ENCODE measurements around the gene DIAPH2.

DIAPH2 gene

DNA sequence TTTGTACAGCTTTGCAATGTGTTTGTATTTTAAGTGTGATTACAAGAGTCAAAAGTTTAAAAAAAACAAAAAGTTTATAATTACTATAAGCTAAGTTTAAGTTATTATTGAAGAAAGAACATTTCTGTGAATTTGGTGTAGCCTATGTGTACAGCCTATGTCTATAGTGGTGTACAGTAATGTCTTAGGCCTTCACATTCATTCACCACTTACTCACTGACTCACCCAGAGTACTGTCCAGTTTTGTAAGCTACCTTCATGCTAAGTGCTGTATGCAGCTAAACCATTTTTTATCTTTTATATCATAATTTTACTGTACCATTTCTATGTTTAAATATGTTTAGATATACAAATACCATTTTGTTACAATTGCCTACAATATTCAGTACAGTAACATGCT is 381.3 kb downstream of the DIAPH2 start:
- ATAC-seq: no peak

DNA sequence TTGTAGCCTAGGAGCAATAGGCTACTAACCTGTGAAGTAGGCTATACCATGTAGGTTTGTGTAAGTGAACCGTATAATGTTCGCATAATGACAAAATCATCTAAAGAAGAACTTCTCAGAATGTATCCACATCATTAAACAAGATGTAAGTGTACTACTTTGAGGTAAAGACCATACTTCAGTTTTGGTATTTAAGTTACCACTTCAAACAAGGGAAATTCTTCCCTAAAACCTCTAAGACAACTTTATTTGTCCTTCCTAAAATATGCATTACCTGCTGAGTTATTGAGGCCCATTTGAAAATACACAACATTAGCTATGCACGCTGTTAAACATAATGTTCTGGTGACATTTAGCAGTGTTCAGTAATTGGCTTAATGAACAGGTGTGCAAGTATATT is 381.7 kb downstream of the DIAPH2 start:
- ATAC-seq: no peak

DNA sequence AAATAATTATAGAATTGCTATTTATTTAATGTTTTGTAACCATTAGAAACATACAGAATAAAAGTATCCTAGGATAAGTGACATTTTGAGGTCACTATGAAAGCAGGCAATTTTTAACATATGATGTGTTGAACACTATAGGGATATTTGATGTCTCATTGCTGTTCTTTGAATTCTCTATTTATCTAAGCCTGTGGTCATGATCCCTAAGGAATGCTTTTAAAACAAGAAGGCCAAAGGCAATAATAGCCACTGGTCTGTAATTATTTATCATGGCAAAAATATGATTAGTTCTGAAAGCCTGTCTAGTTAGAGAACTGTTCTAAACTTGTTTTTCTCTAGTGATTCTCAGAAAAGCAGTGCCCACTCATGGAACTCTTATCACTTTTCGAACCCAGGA is 385.7 kb downstream of the DIAPH2 start:
- ATAC-seq: no peak

DNA sequence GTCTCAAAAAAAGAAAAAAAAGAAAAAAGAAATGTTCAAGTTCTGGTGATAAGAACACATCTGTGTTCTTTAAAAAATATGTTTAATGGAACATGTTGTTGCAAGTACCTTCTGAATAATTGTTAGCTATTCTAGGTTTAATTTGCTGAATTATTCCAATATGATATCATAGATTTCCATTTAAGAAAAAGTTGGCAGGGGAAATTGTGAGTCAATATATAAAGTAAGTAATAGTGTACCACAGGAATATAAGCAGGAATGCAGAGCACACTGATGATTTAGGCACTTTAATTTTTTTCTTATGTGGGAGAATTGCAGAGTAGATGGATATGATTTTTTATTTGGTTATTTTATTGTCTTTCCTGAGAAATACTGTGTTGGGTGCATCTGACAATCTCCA is 389.8 kb downstream of the DIAPH2 start:
- ATAC-seq: no peak

DNA sequence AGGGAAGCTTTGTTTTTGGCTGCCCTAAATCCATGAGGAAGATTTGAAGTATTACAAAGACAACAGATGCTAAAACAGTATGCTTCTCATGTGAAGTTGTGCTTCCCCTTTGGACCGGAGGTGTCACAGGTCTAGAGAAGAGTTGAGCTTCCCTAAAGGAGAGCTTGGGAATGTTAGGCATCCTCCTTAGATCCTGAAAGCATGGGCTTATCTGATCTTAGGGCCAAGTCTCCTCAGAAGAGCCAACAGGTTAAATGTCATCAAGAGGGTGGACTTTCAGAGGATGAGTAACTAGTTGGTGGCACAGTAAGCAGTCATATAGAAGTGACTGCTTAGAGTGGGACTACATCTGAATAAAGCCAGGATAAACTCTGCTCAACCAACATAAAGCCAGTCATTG is 404.5 kb downstream of the DIAPH2 start:
- no peak for ATAC-seq

DNA sequence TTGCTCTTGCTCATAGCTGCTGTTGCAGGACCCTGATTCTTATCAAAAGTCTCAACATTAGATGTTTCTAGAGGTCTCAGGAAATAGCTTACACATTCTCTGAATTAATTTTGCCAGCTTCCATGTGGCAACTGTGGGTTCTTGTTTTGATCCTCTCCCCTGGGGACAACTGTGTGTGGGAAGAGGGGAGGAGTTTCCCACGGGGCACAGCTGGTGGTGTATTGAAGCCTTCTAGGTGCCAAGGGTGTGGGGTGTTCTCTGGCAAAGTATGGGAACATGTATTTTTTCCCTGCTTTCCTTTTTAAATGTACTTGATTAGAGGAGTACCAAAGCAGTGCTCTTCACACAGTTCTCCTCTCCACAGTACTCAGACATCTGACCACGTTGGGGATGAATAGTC is 411.7 kb downstream of the DIAPH2 start:
- no peak for ATAC-seq

DNA sequence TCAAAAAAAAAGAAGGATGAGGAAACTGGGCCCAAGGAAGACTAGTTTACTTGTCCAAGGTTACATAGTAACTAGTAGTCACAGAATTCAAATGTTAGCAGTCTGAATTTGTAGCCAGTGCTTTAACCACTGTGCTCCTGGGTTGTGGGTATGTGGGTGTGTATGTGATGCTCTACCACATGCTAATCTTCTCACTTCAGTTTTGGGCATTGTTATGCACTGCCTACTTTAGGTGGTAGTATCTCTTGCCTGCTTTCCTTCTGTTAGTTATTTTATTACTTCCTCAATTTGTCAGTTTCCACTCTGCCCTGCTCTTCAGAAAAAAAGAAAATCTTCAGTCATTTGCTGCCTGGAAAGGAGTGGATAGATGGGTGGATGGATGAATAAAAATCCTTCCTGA is 418.3 kb downstream of the DIAPH2 start:
- ATAC-seq: no peak

DNA sequence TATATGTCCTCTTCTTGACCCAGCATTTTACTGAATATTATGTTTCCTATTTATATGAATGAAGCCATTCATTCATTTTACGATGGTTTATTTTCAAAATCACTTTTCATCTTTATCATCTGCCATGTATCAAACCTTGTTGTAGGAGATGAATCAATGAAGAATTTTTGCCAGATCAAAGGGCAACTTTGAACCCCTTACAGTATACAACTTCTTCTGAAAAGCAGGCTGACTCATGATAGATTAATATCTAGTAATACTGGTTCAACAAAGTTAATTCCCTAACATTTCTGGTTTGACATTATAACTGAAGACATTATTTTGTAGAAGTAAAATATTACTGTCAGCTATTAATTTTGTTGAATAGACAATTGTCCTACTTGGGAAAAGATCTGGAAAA is 425.1 kb downstream of the DIAPH2 start:
- no peak for ATAC-seq

DNA sequence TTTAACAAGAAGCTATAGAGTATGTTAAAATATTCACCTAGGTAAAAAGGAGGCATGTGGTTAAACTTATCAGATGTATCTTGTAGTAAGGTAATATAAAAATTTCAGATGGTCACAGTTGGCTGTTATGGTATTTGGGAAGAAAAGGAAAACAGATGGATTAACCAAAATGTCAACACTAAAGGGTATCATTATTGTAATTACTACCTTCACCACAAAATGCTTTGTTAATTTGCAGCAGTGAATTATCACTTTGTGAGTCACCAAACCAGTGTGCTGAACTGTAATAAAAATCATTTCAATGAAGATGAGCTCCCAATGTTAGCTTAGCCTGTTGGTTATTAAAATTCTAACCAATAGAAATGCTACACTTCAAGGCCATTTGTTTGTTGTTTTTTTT is 432.9 kb downstream of the DIAPH2 start:
- ATAC-seq: no peak

DNA sequence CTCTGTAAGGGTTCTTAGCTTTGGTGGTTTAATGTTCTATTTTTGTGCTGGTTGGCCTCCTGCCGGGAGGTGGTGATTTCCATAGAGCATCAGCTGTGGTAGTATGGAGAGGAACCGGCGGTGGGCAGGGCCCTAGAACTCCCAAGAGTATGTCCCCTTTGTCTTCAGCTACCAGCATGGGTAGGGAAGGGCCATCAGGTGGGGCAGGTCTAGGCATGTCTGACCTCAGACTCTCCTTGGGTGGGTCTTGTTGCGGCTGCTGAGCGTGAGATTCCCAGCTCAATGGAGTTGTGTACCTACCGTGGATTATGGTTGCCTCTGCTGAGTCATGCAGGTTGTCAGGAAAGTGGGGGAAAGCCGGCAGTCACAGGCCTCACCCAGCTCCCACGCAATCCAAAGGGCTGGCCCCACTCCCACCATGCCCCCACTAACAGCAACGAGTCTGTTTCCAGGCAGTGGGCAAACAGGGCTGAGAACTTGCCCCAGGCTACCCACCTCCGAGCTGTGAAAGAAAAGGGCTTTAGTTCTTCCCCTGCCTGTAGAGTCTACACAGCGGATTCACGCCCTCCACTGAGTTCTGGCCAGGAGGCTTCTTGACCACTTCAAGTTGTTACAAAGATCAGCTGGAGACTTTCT is 434.9 kb downstream of the DIAPH2 start:
- no peak for ATAC-seq

DNA sequence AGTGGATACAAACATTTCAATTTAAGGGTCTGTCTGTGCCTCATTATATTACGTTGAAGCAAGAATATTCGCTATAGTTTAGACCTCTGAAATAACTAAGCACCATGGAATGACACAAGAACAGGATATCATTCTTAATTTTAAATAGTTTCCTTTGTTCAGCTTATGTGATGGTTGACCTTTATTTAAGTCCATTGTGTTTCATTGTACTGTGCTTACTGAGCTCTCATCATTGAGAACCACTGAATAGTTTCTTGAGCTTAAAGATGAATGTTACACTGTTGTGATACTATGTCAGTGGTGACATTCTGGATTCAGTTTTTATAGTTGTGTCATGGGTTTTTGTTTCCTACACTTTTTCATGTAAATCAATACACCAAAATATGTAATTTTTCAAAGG is 438.4 kb downstream of the DIAPH2 start:
- no peak for ATAC-seq

DNA sequence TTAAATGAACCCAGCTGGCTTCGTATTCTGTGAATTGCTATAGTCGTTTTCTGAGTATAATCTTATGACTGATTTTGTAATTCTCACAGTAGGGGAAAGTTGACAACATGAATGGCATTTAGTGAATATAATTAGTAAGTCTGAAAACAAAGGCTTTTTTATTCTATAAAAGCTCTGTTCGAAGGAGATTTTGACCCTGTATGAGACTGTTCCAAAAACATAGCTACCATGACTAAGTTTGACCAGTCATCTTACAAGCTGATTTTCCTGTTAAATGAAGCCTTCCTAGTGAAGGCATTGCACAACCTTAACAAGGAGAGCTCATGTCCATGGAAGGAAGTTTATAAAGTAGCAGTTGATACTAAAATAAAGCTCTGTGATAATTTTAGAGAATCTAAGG is 441.4 kb downstream of the DIAPH2 start:
- ATAC-seq: no peak

DNA sequence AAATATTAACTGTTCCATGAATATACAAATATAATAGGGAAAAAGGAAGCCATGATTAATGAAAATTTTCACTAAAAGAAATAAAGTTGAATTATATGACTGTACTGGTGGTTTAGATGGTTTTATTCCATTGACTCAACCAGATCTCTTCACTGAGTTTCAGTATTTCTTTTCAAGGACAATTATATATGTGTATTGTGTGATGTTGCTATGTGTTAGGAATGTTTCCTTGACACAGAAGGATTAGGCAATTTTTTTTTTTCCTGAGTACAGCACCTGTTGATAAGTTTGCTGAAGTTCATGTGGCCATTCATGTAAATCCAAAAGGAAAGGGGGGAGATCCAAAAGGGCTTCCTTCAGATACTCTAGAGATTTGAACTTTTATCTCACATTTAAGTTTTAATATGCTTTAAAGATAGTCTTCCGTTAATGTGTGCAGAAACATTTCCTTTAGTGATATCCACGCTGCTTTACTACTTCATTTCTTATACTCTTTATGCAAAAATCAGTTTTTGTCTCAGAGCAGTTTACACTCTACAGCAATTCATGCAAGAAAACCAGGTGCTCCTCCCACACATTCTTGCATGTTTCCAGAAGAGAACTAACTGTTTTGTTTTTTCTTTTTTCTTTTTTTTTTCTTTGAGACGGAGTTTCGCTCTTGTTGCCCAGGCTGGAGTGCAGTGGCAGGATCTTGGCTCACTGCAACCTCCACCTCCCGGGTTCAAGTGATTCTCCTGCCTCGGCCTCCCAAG is 448.2 kb downstream of the DIAPH2 start:
- ATAC-seq: no peak

DNA sequence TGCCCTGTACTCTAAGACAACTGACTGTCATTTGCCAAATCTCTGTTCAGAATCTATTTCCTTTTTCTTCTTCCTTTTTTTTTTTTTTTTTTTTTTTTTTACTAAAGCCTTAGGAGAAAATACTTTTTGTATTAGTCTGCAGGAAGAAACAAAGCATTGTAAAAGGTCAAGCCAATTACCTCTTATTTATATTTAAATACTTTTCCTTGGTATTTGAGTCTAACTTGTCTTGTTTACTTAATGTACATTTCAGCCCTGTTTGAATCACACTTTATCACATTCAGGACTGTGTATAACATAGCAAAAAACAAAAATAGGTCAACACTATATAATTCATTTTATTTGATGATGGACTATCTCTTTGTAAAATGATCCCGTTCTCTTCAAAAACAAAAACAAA is 461.3 kb downstream of the DIAPH2 start:
- no peak for ATAC-seq

DNA sequence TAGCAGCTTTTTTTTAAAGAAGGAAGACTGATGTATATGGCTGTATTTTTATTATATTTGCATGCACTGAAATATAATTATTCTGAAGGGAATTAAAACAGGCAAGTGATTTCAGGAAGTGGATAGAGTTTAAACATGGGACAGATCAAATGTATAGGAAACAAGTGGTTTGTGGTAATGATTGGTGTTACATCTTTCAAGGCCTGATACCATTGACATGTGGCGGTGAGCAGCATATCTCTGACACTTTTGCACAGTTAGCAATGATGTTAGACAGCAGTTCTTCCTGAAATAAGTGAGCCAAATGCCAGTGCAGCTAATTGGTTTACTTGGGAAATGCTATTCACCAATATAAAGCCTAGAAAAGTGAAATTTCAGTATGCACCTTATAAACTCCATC is 471.2 kb downstream of the DIAPH2 start:
- no peak for ATAC-seq

DNA sequence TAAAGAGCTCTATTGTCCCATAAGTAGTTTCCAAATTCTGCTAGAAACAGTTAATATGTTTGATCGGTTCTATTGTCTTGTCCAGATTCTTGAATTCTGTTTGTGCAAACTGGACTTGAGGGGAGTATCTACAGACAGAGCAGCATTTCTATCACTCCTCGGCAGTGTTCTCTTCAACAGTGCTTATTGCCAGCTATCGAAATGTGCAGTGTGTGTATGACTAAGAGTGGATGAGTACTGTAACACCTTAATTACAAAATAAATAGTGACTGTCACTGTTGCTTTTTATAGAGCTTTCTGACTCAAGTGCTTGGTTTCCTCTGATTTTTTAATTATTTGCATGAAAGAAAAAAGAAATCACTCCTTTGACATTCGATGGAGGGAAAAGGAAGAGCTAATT is 473.6 kb downstream of the DIAPH2 start:
- no peak for ATAC-seq

DNA sequence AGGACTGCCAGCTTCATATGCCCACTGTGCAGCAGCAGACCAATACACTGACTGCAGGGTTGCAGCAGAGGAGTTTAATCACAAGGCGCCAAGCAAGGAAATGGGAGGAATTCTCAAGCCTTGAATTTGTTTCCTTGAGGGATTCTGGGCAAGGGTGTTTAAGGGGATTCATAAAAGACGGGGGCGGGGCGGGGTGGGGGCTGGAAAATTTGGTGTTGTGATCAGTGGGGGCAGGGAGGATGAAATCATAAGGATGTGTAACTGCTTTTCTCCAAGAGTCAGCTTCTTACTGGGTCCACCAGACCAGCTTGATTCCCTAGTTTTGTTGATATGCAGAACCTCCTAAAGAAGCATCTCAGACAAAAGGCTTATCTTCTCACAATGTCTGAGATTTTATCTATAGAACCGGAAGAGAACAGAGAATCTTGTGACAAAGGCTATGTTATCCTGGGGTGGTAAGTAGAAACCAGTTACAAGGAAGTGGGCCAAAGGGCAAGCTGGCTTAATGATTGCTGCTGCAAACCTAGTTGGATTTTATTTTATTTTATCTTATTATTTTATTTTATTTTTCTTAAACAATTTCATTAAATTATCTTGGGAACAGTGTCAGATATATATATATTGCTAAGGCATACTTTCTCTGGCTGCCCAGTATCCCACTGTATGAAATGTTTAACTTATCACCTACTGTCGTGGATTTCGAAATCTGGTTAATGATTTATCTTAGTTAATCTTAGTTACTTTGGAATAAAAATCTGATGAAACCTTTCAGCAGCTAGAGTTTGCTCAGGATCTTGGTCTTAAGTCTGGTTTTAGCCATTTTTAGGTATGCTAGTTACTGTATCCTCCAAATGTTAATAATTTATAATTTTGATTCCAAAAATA is 475.5 kb downstream of the DIAPH2 start:
- ATAC-seq: no peak

DNA sequence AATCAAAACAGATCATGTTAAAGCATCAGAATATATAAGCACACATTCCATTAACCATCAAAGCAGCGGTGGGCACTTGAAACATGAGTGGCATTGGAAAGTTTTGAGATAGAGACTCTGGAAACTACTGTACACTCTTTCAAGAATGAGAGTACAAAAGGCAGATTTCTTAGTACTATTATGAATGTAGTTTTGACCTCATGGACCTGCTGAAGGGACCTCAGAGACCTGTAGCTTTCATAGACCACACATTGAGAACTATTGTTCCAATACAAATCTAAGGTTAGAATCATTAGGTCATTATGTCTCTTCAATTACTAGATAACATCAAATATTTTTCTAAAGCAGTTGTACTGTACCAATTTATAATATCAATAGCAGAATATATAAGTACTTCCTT is 482.7 kb downstream of the DIAPH2 start:
- ATAC-seq: no peak

DNA sequence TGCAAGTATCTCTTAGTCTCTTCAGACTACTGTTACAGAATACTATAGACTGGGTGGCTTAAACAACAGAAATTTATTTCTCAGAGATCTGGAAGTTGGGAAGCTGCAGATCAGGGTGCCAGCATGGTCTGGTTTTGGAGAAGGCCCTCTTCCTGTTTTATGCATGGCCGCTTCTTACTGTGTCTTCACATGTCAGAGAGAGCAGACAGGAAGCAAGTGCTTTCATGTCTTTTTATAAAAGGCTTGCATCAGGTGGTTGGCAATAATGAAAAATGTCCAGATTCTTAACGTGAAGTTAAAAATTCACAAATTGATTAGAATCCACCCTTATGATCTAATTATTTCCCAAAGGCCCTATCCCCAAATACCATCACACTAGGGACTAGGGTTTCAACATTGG is 484.0 kb downstream of the DIAPH2 start:
- no peak for ATAC-seq

DNA sequence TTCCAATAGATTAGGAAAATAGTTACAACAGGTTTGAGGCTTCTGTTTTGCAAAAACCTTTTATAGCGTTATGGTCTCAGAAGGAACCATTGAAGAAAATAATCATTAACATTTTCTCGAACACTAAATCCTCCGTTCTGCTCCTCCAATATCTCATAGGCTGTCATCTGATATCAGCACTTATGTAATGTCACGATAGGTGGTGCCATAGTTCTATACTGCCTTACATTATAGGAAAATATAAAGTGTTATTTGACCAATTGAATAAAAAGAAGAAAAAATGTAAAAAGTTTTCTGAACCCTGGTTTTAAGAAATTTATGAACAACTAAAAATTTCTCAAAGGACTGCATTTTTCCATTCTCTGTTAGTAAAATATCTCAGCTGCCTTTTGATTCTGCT is 490.5 kb downstream of the DIAPH2 start:
- no peak for ATAC-seq

DNA sequence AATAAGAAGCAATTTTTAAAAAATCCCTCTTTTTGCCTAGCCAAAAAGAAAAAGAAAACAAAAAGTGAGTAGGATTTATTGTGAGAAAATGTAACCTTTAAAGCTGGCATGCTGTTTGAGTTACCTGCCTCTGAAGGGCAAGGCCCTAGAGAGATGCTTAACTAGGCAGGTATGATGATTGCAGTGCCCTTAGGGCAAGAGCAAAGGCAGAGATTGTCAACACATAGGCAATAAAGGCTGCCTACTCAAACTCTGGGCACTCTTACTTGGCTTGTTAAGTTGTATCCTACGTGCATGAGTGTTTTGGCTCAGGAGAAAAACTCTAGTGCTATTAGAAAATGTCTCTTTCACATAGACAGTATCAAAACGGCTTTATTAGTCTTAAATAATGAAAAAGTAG is 505.0 kb downstream of the DIAPH2 start:
- ATAC-seq: no peak

DNA sequence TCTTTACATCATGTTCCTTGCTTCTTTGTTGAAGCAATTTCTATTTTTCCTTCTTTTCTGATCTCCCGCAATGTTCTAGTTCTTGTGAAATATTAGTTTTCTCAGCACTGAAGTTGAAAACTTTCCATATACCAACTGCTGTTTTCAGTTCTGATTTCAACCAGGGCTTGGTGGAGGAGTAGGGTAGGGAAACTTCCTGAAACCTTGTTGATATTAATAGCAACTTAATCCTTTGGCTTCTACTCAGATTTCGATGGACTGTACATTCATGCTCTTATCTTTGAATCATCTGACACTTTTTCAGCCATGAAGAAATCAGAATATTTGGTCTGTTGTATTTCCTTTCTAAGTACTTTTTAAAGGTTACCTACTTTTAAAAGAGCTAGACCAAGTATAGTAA is 514.9 kb downstream of the DIAPH2 start:
- no peak for ATAC-seq

DNA sequence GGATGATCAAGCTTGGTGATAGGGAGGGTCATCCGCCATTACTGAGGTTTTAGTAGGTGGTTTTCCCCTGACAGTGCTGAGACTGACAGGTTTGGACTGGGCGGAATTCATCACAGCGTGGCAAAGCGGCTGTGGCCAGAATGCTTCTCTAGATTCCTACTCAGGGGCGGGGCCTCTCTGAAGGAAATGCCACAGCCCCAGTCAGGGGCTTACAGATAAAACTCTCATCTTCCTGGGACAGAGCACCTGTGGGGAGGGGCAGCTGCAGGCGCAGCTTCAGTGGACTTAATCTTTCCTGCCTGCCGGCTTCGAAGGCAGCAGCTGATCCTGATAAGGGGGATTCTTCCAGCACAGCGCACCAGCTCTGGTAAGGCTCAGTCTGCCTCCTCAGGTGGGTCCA is 515.8 kb downstream of the DIAPH2 start:
- ATAC-seq: no peak

DNA sequence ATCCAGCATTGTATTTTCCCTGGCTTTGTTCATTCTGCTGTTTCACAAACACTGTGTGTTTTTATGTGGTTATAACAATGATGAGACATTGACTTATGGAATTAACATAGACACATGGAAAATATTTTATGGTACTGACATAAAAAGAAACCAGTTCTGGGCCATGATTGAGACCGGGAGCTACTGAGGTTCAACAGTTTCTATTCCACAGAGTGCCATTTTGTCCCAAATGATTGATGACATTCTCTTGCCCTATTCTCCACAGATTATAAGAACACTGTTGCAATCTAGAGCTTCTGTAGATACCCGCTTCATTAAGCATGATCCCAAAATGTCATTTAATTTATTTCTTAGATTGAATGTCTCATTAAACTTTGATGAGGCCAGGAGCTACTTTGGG is 525.9 kb downstream of the DIAPH2 start:
- ATAC-seq: no peak
